DMS153 treated with DMSO at 0.1 percent for 48 hours (cell line): ENCODE data around the gene SCIMP.
"Not testable (repeated sequence)": the region's sequence is repeated elsewhere in the genome, so short reads cannot be mapped to it uniquely, and the experiment has no call there.

Experiments used
- DNase-seq: peaks from one replicate; lab custom pipeline; 2025; ENCODE audit not compliant: unreplicated experiment; lab: John Stamatoyannopoulos, UW

The SCIMP gene

GRCh38 chr17:5191541-5192417, 42.9 kb downstream of the SCIMP start, which contains the start of gene ZNF594:
TSS of gene ZNF594 (minus strand) at chr17:5191868. CDS start at chr17:5184256, 7,612 bp downstream.
- DNase-seq = peak; percentile 30

GRCh38 chr17:5184288-5184687, 50.4 kb downstream of the SCIMP start:
- DNase-seq = no peak

DNA sequence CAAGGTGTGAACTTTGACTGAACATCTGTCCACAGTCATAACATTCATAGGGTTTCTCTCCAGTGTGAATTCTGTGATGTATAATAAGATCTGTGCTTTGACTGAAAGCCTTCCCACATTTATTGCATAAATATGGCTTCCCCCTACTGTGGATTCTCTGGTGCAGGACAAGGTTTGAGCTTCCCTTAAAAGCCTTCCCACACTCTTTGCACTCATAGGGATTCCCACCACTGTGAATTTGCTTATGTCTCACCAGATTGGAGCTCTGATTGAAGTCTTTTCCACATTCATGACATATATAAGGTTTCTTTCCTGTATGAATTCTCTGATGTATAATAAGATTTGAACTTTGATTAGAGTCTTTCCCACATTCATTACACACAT, 51.3 kb downstream of the SCIMP start:
- DNase-seq = no peak

- DNase-seq = no peak
Observed at GRCh38 chr17:5182597-5183409, 51.9 kb downstream of the SCIMP start.

DNA sequence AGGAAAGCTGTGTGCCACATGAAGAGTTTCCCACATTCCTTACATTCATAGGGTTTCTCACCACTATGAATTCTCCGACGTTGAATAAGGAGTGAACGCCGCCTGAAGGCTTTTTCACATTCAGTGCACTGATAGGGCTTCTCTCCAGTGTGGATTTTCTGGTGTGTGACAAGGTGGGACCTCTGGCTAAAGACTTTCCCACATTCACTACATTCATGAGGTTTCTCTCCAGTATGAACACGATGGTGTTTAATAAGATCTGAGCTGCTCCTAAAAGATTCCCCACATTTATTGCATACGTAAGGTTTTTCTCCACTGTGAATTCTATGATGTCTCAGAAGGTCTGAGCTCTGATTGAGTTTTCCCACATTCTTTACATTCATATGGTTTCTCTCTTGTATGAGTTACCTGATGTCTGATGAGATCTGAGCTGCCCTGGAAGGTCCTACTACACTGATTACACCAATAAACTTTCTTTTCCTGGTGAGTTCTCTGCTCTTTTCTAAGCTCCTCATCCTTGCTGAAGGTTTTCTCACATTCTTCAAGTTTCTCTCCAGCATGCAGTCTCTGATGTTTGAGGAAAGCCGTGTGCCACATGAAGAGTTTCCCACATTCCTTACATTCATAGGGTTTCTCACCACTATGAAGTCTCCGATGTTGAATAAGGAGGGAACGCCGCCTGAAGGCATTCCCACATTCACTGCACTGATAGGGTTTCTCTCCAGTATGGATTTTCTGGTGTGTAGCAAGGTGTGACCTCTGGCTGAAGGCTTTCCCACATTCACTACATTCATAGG, 53.0 kb downstream of the SCIMP start:
- no peak for DNase-seq

- no peak for DNase-seq
Observed at GRCh38 chr17:5179003-5179402, 55.7 kb downstream of the SCIMP start.

DNA sequence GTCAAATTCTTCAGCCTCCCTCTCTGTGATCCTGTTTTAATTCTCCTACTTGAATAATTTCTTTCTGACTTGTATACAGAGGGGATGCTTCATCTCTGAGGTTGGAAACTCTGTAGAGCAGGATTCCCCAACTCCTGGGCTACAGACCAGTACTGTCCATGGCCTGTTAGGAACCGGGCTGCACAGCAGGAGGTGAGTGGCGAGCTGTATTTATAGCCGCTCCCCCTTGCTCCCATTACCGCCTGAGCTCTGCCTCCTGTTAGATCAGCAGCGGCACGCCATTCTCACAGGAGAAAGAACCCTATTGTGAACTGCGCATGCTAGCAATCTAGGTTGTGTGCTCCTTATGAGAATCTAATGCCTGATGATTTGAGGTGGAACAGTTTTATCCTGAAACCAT, 59.6 kb downstream of the SCIMP start:
- not testable (repeated sequence) for DNase-seq

DNA sequence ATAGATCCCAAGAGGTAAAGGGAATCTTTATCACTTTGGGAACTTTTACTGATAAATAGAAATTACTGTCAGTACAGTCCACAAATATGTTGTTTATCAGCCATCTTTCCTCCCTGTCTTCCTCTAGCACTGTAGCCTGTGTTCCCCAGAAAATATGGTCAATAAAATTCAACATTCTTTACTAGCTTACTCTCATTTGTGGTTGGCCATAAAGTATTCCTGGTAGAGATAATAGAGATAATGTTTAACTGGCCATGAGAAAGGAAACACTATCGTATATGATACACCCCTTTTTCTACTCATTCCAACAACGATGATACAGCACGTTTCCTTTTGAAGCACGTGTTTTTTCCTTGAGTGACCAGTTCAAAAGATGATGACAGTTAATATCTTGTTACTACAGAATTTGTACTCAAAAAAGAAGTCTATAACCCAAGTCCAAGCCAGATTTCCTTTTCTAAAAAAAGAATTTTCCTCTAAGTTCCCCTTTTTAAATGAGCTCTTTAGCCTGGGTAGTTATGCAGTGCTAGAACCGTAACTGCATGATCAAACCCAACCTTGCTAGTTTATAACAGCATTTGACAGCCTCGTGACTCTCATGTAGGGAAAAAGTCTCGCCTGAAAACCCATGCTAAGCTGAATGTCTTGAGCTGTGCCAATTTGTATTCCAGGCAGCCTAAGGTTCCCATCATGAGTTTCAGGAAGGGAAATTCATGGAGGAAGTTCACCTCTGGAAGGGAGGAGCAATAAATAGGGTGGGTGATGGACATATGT, 68.7 kb downstream of the SCIMP start:
- not testable (repeated sequence) for DNase-seq

DNA sequence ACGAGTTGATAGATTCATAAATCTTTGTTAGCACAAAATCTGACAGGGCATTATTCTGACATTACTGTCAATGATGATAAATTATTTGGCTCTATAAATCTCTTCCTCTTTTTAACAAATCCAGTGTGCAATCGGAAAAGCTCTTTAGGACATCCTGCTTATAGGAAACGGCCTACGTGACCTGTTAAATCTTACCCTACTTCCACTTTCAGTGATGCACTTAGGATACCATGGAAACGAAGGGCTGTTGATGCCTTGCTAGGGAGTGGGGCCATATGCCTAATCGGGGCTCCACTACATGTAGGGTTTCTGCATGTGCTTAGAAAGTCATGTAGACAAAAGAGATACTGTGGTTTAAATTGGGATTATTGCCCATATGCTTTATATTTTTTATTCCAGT, 70.2 kb downstream of the SCIMP start:
- DNase-seq = no peak

DNA sequence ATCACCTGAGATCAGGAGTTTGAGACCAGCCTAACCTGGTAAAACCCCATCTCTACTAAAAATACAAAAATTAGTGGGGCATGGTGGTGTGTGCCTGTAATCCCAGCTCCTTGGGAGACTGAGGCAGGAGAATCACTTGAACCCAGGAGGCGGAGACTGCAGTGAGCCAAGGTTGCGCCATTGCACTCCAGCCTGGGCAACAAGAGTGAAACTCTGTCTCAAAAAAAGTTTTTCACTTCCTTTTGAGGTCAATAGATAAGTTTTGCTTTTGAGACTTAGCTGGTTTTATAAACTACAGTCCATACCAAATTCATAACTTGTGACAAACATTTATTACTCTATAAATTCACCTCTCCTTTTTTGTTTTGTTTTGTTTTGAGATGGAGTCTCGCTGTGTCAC, 72.9 kb downstream of the SCIMP start:
- not testable (repeated sequence) for DNase-seq

GRCh38 chr17:5160702-5161101, 74.0 kb downstream of the SCIMP start:
- not testable (repeated sequence) for DNase-seq
